ENCODE data around the gene PKMYT1.

DNA sequence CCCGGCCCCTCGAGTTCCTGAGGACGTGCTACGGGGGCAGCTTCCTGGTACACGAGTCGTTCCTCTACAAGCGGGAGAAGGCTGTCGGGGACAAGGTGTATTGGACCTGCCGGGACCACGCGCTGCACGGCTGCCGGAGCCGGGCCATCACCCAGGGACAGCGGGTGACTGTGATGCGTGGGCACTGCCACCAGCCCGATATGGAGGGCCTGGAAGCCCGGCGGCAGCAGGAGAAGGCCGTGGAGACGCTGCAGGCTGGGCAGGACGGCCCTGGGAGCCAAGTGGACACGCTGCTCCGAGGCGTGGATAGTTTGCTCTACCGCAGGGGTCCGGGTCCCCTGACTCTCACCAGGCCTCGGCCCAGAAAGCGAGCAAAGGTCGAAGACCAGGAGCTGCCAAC, 47.1 kb downstream of the PKMYT1 start:
- TF ChIP-seq, protein P1, sequence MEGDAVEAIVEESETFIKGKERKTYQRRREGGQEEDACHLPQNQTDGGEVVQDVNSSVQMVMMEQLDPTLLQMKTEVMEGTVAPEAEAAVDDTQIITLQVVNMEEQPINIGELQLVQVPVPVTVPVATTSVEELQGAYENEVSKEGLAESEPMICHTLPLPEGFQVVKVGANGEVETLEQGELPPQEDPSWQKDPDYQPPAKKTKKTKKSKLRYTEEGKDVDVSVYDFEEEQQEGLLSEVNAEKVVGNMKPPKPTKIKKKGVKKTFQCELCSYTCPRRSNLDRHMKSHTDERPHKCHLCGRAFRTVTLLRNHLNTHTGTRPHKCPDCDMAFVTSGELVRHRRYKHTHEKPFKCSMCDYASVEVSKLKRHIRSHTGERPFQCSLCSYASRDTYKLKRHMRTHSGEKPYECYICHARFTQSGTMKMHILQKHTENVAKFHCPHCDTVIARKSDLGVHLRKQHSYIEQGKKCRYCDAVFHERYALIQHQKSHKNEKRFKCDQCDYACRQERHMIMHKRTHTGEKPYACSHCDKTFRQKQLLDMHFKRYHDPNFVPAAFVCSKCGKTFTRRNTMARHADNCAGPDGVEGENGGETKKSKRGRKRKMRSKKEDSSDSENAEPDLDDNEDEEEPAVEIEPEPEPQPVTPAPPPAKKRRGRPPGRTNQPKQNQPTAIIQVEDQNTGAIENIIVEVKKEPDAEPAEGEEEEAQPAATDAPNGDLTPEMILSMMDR (IDR thresholded peaks at IDR 0.05; ENCODE audit: insufficient read depth, low read length, poor library complexity, severe bottlenecking), result no peak
- no peak for TF ChIP-seq EZH2phosphoT487 (conservative IDR thresholded peaks at IDR 0.05; ENCODE audit: low read length)
